Measurements from ENCODE around the gene RHOBTB1.

DNA sequence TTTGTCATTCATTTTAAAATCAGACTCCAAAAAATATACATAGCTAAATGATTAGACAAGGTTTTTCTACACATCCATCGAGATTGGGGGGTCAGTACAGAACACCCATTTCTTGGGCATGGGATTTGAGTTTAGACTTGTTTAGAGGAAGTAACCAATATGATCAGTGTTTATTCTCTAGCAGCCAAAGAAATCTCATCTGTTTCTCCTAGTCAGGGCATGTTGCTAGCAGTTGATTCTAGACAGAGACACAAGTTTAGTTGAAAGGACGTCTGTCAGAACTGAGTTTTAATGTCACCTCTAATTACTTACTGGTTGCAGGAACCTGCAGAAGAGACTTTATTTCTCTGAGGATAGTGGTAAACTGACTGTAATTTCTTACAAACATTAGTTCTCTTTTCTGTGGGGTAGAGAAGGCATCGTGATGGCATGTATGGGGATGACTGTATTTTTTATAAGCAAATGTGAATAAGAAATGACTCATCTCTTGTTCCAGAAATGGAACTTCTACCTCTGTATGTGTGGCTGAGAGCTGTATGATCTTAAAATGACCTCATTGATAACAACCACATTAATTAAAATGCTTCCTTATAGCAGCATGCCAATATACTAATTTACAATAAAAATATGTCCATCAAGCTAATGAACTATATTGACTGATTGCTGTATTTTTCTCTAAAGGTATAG lies 30.6 kb upstream of the RHOBTB1 start:
- TF ChIP-seq, protein P1, sequence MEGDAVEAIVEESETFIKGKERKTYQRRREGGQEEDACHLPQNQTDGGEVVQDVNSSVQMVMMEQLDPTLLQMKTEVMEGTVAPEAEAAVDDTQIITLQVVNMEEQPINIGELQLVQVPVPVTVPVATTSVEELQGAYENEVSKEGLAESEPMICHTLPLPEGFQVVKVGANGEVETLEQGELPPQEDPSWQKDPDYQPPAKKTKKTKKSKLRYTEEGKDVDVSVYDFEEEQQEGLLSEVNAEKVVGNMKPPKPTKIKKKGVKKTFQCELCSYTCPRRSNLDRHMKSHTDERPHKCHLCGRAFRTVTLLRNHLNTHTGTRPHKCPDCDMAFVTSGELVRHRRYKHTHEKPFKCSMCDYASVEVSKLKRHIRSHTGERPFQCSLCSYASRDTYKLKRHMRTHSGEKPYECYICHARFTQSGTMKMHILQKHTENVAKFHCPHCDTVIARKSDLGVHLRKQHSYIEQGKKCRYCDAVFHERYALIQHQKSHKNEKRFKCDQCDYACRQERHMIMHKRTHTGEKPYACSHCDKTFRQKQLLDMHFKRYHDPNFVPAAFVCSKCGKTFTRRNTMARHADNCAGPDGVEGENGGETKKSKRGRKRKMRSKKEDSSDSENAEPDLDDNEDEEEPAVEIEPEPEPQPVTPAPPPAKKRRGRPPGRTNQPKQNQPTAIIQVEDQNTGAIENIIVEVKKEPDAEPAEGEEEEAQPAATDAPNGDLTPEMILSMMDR (IDR thresholded peaks at IDR 0.05) = no peak
- TF ChIP-seq POLR2A (IDR thresholded peaks at IDR 0.05) (no peak), EP300 (IDR thresholded peaks at IDR 0.05) (no peak)

Data from suprapubic skin (tissue), 3 donors.